Measurements from ENCODE around the gene TPK1.

The TPK1 gene

GRCh38 chr7:144830811-144831210 lies 5.0 kb downstream of the TPK1 start:
- no peaks in the 10 kb centered on the region for H3K36me3 ChIP-seq
- H3K27me3 ChIP-seq (ENCODE audit: insufficient read depth, low read depth, severe bottlenecking): no peaks in the 10 kb centered on the region
- no peak overlapping the region for H3K27ac ChIP-seq
- no peak for TF ChIP-seq CTCF (IDR thresholded peaks at IDR 0.05; ENCODE audit: low read depth, low read length)
- no peak for DNase-seq
- H3K9me3 ChIP-seq (ENCODE audit: severe bottlenecking): no peaks in the 10 kb centered on the region
- no peak overlapping the region for H3K4me3 ChIP-seq (ENCODE audit: low read depth, low read length)

- Histone ChIP-seq H3K4me3 (ENCODE audit: low read depth, low read length) (no peak overlapping the region), H3K27ac (no peak overlapping the region), H3K9me3 (ENCODE audit: severe bottlenecking) (no peaks in the 10 kb centered on the region), H3K27me3 (ENCODE audit: insufficient read depth, low read depth, severe bottlenecking) (no peaks in the 10 kb centered on the region), H3K36me3 (no peaks in the 10 kb centered on the region)
- TF ChIP-seq CTCF (IDR thresholded peaks at IDR 0.05; ENCODE audit: low read depth, low read length): no peak
- DNase-seq: no peak
These were observed 5.6 kb downstream of the TPK1 start for GRCh38 chr7:144830024-144830785.

- peak; percentile 17 for DNase-seq
- H3K27me3 ChIP-seq (ENCODE audit: insufficient read depth, low read depth, severe bottlenecking): no peaks in the 10 kb centered on the region
- H3K9me3 ChIP-seq (ENCODE audit: severe bottlenecking): no peaks in the 10 kb centered on the region
- no peak for TF ChIP-seq CTCF (IDR thresholded peaks at IDR 0.05; ENCODE audit: low read depth, low read length)
- H3K4me3 ChIP-seq (ENCODE audit: low read depth, low read length): no peak overlapping the region
- H3K36me3 ChIP-seq: no peaks in the 10 kb centered on the region
- no peak overlapping the region for H3K27ac ChIP-seq
These were observed 8.2 kb downstream of the TPK1 start for GRCh38 chr7:144827621-144828020.

GRCh38 chr7:144826208-144826607 lies 9.6 kb downstream of the TPK1 start:
- H3K27me3 ChIP-seq (ENCODE audit: insufficient read depth, low read depth, severe bottlenecking): no peaks in the 10 kb centered on the region
- H3K27ac ChIP-seq: no peak overlapping the region
- no peak for TF ChIP-seq CTCF (IDR thresholded peaks at IDR 0.05; ENCODE audit: low read depth, low read length)
- no peaks in the 10 kb centered on the region for H3K9me3 ChIP-seq (ENCODE audit: severe bottlenecking)
- H3K4me3 ChIP-seq (ENCODE audit: low read depth, low read length): no peak overlapping the region
- H3K36me3 ChIP-seq: no peaks in the 10 kb centered on the region
- no peak for DNase-seq

GRCh38 chr7:144824360-144824759 lies 11.5 kb downstream of the TPK1 start:
- no peak for TF ChIP-seq CTCF (IDR thresholded peaks at IDR 0.05; ENCODE audit: low read depth, low read length)
- Histone ChIP-seq H3K9me3 (ENCODE audit: severe bottlenecking) (no peaks in the 10 kb centered on the region), H3K4me3 (ENCODE audit: low read depth, low read length) (no peak overlapping the region), H3K36me3 (no peaks in the 10 kb centered on the region), H3K27me3 (ENCODE audit: insufficient read depth, low read depth, severe bottlenecking) (no peaks in the 10 kb centered on the region), H3K27ac (no peak overlapping the region)
- DNase-seq: no peak

GRCh38 chr7:144822223-144822622 lies 13.6 kb downstream of the TPK1 start:
- no peak for DNase-seq
- H3K27me3 ChIP-seq (ENCODE audit: insufficient read depth, low read depth, severe bottlenecking): no peaks in the 10 kb centered on the region
- H3K4me3 ChIP-seq (ENCODE audit: low read depth, low read length): no peak overlapping the region
- TF ChIP-seq CTCF (IDR thresholded peaks at IDR 0.05; ENCODE audit: low read depth, low read length): no peak
- H3K9me3 ChIP-seq (ENCODE audit: severe bottlenecking): no peaks in the 10 kb centered on the region
- no peak overlapping the region for H3K27ac ChIP-seq
- H3K36me3 ChIP-seq: no peaks in the 10 kb centered on the region

Data from WERI-Rb-1 (cell line).